NCI-H1092 (cell line): ENCODE measurements around the gene IL21R.
"Not testable (repeated sequence)": the region's sequence is repeated elsewhere in the genome, so short reads cannot be mapped to it uniquely, and the experiment has no call there.

Source experiments
- DNase-seq: peaks from one replicate; lab custom pipeline; 2025; lab: John Stamatoyannopoulos, UW

The IL21R gene

GRCh38 chr16:27402569-27402963, 592 bp downstream of the IL21R start:
- DNase-seq, result no peak

DNA sequence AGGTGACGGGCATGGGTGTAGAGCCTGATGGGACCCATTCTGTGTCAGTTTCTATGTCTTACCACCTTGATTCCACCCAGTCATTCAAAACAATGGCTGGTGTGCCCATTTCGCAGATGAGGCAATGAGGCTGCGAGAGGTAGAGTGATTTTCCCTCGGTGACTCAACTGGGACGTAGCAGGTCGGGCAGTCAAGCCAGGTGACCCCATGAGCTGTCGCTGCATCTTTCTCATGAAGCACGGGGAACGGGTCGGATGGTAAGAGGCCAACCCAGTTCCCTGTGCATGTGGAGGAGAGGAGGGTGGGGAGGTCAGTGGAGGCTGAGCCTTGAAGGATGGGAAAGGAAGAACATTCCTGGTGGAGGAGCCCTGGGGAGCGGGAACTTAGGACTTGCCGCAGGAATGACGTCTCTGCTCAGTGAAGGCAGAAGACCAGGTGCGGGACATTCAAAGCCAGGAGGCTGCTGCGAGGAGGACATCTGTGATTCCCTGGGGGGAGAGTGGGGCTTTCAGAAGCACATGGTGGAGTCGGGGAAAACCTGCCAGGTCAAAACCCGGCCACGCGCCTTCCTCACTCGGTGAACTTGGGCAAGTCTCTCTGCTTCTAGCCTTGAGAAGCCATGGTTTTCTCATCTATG, 1.1 kb downstream of the IL21R start:
- no peak for DNase-seq

- no peak for DNase-seq
Measured at GRCh38 chr16:27403601-27403992, 1.6 kb downstream of the IL21R start.

- no peak for DNase-seq
Measured at GRCh38 chr16:27404163-27404823, 2.3 kb downstream of the IL21R start.

DNA sequence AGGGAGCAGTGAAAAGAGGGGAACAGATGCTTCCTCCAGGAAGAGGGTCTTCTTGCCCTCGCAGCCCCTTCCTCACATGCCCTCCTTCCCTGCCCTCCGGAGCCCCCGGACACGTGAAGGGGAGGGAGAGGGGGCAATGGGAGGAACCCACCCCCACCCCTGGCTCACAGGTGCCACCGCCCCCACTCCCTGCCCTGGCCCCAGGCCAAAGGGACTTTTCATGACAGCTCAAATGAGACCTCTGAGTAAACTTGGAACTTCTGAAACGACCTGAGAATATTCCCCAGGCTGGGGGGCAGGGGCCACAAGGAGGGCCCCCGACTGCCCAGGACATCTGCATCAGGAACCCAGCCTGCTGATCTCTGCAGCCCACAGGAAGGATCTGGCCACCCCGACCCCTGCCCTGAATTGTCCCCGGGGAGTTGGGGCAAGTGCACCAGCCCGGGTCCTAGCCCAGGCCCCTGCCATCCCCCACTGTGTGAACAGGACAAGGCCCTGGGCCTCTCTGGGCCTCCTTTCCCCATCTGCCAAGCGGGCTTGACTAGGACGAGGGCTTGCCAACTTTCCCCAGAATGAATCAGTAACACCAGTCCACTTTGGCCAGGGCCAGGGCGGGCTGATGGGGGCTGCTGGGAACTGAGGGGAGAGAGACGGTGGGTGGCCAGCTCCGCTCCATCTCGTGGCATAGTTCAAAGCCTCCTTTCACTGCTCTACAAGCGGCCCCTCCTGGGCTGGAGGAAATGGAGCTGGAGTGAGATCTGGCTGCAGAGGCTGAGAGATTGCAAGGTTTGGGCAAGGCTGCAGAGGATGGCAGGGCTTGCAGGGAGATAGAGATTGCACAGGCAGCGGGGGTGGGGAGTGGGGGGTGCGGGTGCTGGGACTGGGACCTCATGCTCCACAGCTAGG, 3.8 kb downstream of the IL21R start:
- no peak for DNase-seq

GRCh38 chr16:27406511-27407128, 4.6 kb downstream of the IL21R start:
- no peak for DNase-seq

GRCh38 chr16:27407133-27407532, 5.2 kb downstream of the IL21R start:
- no peak for DNase-seq

DNA sequence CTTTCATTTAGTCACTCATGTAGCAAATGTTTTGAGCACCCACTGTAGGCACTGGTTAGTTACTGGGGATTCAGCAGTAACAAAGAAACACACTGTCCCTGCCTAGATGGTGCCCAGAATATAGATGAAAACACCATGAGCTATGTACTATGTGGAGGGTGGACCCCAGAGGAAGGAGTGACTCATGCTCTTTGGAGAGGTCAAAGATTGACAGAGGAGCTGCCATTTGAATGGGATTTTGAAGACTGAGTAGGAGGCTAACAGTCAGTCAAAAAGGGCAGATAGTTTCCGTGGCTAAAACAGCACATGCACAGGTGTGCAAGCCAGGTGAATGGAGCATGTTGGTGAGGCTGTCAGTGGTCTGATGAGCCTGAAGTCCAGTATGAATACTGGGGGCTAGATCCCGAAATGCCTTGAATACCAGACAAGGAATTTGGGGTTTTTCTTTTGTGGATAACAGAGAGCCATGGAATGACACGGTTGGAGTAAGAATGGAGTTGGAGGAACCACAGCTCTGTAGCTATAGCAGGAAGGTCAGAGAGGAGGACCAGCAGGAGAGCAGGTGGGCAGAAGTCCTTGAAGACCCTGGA, 6.1 kb downstream of the IL21R start:
- DNase-seq, result no peak

- no peak for DNase-seq
Measured at GRCh38 chr16:27408602-27409031, 6.6 kb downstream of the IL21R start.

GRCh38 chr16:27409958-27410357, 8.0 kb downstream of the IL21R start:
- DNase-seq, result not testable (repeated sequence)

- DNase-seq, result no peak
Measured at GRCh38 chr16:27410761-27411160, 8.8 kb downstream of the IL21R start.

- no peak for DNase-seq
Measured at GRCh38 chr16:27413956-27414355, 12.0 kb downstream of the IL21R start.

GRCh38 chr16:27414788-27415431, 12.9 kb downstream of the IL21R start:
- DNase-seq, result no peak

DNA sequence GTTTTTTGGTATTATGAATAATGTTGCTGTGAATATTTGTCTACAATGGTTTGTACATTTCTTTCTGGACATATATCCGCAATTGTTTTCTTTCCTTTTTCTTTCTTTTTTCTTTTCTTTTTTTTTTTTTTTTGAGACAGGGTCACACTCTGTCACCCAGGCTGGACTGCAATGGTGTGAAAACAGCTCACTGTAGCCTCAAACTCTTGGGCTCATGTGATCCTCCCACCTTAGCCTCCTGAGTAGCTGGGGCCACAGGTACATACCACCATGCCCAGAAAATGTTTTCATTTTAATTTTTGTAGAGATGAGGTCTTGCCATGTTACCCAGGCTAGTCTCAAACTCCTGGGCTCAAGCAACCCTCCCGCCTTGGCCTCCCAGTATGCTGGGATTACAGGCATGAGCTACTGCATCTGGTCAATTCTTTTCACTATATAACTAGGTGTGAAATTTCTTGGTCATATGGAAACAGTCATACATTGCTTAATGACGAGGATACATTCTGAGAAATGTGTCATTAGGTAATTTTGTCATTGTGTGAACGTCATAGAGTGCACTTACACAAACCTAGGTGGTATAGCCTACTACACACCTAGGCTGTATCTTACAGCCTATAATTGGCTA, 15.2 kb downstream of the IL21R start:
- DNase-seq, result no peak

DNA sequence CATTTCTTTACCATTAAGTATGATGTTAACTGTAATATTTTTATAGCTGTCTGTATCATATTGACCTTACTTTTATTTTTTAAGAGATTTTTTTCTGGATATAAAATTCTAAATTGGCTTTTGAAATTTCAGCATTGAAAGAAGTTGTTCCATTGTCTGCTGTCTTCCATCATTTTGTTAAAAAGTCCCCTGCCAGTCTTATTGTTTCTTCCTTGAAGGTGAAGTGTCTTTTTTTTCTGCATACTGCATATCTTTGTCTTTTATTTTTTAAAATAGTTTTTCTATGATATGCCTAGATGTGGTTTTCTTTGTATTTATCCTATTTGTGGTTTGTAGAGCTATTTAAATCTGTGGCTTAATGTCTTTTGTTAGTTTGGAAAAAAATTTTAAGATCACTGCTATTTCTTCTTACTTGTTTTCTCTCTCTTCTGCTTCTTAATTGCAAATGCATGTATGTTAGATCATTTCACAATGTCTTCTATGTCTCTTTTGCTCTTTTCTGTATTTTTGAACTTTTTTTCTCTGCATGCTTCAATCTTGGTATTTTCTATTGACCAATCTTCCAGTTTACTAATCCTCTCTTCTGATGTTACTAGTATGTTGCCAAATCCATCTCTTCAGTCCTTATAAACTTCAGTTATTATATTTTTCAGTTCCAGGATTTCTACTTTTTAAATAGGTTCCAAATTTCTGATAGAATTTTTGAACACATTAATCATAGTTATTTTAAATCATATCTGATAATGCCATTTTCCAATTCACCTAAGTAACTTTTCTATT, 20.2 kb downstream of the IL21R start:
- DNase-seq, result no peak

DNA sequence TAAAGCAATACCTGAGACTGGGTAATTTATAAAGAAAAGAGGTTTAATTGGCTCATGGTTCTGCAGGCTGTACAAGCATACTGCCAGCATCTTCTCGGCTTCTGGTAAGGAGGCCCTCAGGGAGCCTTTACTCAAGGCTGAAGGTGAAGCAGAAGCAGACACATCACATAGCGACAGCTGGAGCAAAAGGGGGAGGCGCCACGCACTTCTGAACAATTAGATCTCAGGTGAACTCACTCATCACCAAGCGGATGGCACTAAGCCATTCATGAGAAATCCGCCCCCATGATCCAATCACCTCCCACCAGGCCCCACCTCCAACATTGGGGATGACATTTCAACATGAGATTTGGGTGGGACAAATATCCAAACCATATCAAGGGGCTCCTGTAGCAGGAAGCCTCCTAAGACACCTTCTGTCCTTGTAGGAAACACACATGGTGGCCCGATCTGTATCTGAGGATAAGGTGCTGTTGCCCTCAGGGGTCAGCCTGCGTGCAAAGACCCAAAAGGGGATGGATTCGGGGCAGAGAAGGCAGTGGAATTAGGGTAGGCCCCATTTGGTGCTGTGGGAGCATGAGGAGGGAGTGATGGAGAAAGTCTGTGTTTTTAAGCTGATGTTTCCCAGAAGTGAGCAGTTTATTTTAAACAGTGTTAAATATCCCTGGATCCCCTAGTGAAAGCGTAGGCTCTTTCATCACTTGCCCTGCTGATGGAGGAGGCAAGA, 23.0 kb downstream of the IL21R start:
- no peak for DNase-seq

DNA sequence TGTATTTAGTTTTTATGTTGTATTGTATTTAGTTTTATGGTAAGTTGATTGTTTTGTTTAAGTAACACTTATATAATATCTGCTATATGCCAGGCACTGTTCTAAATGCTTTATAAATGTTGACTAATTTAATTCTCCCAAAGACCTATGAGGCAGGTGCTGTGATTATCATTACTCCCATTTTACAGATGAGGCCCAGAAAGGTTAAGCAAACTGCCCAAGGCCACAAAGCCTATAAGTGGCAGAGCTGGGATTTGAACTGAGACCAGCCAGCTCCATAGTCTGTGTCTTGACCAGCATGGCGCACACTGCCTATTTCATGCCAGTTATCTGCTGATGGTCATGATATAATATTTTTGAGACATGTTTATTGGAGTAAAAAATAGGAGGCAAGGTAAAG, 24.0 kb downstream of the IL21R start:
- no peak for DNase-seq

GRCh38 chr16:27426423-27427408, 24.7 kb downstream of the IL21R start:
- DNase-seq, result peak; percentile 37
